Kidney (tissue), 14 donors: Measurements from ENCODE around the gene NGDN. TPM values are rescaled to one million over a fixed set of nuclear protein-coding genes. Genes with fewer than 3 reads are reported as not detected.

Experiments
- DNase-seq, 5 donors: peaks; one replicate each; pipeline ENCODE4 v3.0.0-alpha.2; 2013 to 2020
- FAIRE-seq: peaks from 2 replicates; lab custom pipeline; 2012; peaks lifted over from hg19 to GRCh38; lab: Jason Lieb, UNC
- H3K27ac ChIP-seq, 2 donors: one replicate each; pipeline ENCODE4 v1.7.0; 2013; ENCODE audit warnings: low read depth in 2 of 2, low read length in 2 of 2, inconsistent platforms in 1 of 2
- H3K27me3 ChIP-seq: one replicate; pipeline ENCODE4 v1.7.1; 2013; ENCODE audit warnings: low read length, inconsistent platforms; ENCODE audit not compliant: control insufficient read depth, insufficient read depth
- H3K36me3 ChIP-seq, 3 donors: one replicate each; pipeline versions ENCODE4 v1.7.0 to v1.7.1; 2013; ENCODE audit warnings: low read length in 3 of 3, control low read depth in 1 of 3, inconsistent platforms in 1 of 3; ENCODE audit not compliant: insufficient read depth in 3 of 3, control insufficient read depth in 2 of 3
- H3K4me1 ChIP-seq, 3 donors: one replicate each; pipeline versions ENCODE4 v1.7.0 to v1.7.1; 2013; ENCODE audit warnings: low read length in 3 of 3, inconsistent platforms in 1 of 3, low read depth in 1 of 3; ENCODE audit not compliant: control insufficient read depth in 2 of 3, insufficient read depth in 2 of 3
- H3K4me3 ChIP-seq, 3 donors: one replicate each; pipeline versions ENCODE4 v1.7.0 to v1.8.1; 2013; ENCODE audit warnings: low read length in 3 of 3, control low read depth in 1 of 3, inconsistent platforms in 1 of 3
- H3K9ac ChIP-seq, 3 donors: one replicate each; pipeline versions ENCODE4 v1.7.0 to v1.7.1; 2013; ENCODE audit warnings: low read length in 3 of 3, control low read depth in 1 of 3, inconsistent platforms in 1 of 3
- H3K9me3 ChIP-seq, 3 donors: one replicate each; pipeline versions ENCODE4 v1.7.0 to v1.7.1; 2013; ENCODE audit warnings: low read length in 3 of 3, control low read depth in 1 of 3, inconsistent platforms in 1 of 3; ENCODE audit not compliant: control insufficient read depth in 2 of 3, insufficient read depth in 1 of 3
- CTCF ChIP-seq: IDR thresholded peaks from 3 replicates; pipeline ENCODE4 v1.5.1; 2012; ENCODE audit warnings: mild to moderate bottlenecking, moderate library complexity, borderline replicate concordance; ENCODE audit not compliant: insufficient read depth; ENCODE audit errors: extremely low read depth
- intact Hi-C: fragments of 100-400 bp; cut with DNase I; formaldehyde crosslinking; loops from one replicate; pipeline ENCODE4 v1.11.1; 2022
- polyA plus RNA-seq: library from polyadenylated mRNA; stranded (reverse); fragments of 350-450 nt; fragmentation: Illumina TruSeq; extraction: RNeasy Lipid Tissue Mini Kit (QIAGEN cat#74804); gene quantifications from one replicate; pipeline ENCODE4 v1.2.3, GENCODE V29; 2014; ENCODE audit warnings: low read depth, low replicate concordance; ENCODE audit not compliant: insufficient read depth
- total RNA-seq: library from RNA; stranded (reverse); fragmentation: NEBNext Ultra II Directional; extraction: Animal tissue kit (Norgen Biotek cat#: 25700); gene quantifications from one replicate; pipeline ENCODE4 v1.2.1, GENCODE V29; 2021
- donor health status: control.
- donor health status: control.
- donor health status: control.
- donor health status: control.
- donor health status: control.
- donor health status: DM: yes; HTN: yes; CAD: no.
- donor health status: Normal renal cell carcinoma (clear cell type).

The NGDN gene
- total and polyA plus RNA-seq, 2 donors from 2014 or later = 35.6 to 37.6 TPM

- Histone ChIP-seq H3K27ac (no peak overlapping the region), H3K4me3 (no peak overlapping the region), H3K9me3 (no peaks in the 10 kb centered on the region), H3K36me3 (peaks cover 0 to 6% (median 6%) of the 10 kb centered on the region in 3 donors), H3K9ac (no peak overlapping the region), H3K4me1 (no peaks in the 10 kb centered on the region), H3K27me3 (no peaks in the 10 kb centered on the region)
- TF ChIP-seq CTCF = no peak
- intact Hi-C loops = no loop called here
- no peak for DNase-seq
- no peak for FAIRE-seq
These were observed 15.8 kb downstream of the NGDN start for GRCh38 chr14:23485326-23485725.

GRCh38 chr14:23486036-23486435, 16.5 kb downstream of the NGDN start:
- FAIRE-seq (no peak), DNase-seq (no peak)
- no peak for TF ChIP-seq CTCF
- Histone ChIP-seq H3K4me1 (no peaks in the 10 kb centered on the region), H3K27ac (no peak overlapping the region), H3K9me3 (no peaks in the 10 kb centered on the region), H3K9ac (no peak overlapping the region), H3K36me3 (peaks cover 0 to 6% (median 4%) of the 10 kb centered on the region in 3 donors), H3K4me3 (no peak overlapping the region), H3K27me3 (no peaks in the 10 kb centered on the region)
- intact Hi-C loops = no loop called here

DNA sequence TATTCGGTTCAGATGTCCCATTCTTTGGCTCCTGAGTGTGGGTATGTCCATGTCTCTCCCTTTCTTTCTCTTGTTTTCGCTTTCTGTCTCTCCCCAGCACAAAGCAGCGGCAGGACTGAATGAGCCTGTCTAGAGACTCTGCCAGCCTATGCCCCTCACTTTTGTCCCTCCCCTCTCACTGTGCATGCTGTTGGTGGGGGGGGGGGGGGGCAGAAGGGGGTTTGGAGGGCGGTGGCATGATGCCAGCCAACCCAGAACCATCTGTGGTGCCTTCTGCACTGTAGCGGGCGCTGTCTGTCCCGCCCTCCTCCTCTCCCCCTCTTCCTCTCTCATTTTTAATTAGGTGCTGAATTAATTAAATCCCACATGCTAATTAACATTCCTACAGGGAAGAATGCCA, 17.7 kb downstream of the NGDN start:
- Histone ChIP-seq H3K9me3 (no peaks in the 10 kb centered on the region), H3K4me1 (no peaks in the 10 kb centered on the region), H3K36me3 (peaks cover 0 to 6% (median 4%) of the 10 kb centered on the region in 3 donors), H3K27ac (no peak overlapping the region), H3K27me3 (no peaks in the 10 kb centered on the region), H3K9ac (no peak overlapping the region), H3K4me3 (no peak overlapping the region)
- no peak for DNase-seq
- FAIRE-seq = no peak
- TF ChIP-seq CTCF = no peak
- intact Hi-C loops = no loop called here
